ENCODE results near the gene DHRS2.

DHRS2 gene

GRCh38 chr14:23623962-23624361, 12.2 kb upstream of the DHRS2 start:
- Histone ChIP-seq H3K4me3 (ENCODE audit: insufficient read depth, low read length, poor library complexity, severe bottlenecking) (no peak overlapping the region), H3F3A (ENCODE audit: insufficient read depth) (no peaks in the 10 kb centered on the region), H3K9me2 (replicated peaks; ENCODE audit: insufficient read depth, low read length) (no peaks in the 10 kb centered on the region), H3K4me2 (ENCODE audit: low read depth, low read length, poor library complexity, severe bottlenecking) (no peak overlapping the region), H3K9ac (ENCODE audit: low read length) (no peak overlapping the region), H3K79me2 (ENCODE audit: insufficient read depth, low read length) (no peaks in the 10 kb centered on the region), H3K27ac (ENCODE audit: low read depth, low read length) (no peak overlapping the region), H3K9me3 (ENCODE audit: insufficient read depth, low read length) (peaks cover 23% of the 10 kb centered on the region; the same call in 1 of the 2 replicates), H4K20me1 (ENCODE audit: low read depth, low read length) (no peaks in the 10 kb centered on the region), H2AFZ (ENCODE audit: low read depth, low read length, severe bottlenecking) (no peak overlapping the region), H3K36me3 (ENCODE audit: low read length) (no peaks in the 10 kb centered on the region), H3K27me3 (ENCODE audit: low read length) (no peaks in the 10 kb centered on the region)
- TF ChIP-seq CTCF (IDR thresholded peaks at IDR 0.05; ENCODE audit: insufficient read depth, low read length, poor library complexity, severe bottlenecking) (no peak), EZH2phosphoT487 (conservative IDR thresholded peaks at IDR 0.05; ENCODE audit: low read length) (no peak)

- Histone ChIP-seq H3K36me3 (ENCODE audit: low read length) (no peaks in the 10 kb centered on the region), H3F3A (ENCODE audit: insufficient read depth) (no peaks in the 10 kb centered on the region), H2AFZ (ENCODE audit: low read depth, low read length, severe bottlenecking) (no peak overlapping the region), H3K4me3 (ENCODE audit: insufficient read depth, low read length, poor library complexity, severe bottlenecking) (no peak overlapping the region), H3K9me3 (ENCODE audit: insufficient read depth, low read length) (peaks cover 23% of the 10 kb centered on the region; the same call in 1 of the 2 replicates), H3K27me3 (ENCODE audit: low read length) (no peaks in the 10 kb centered on the region), H3K27ac (ENCODE audit: low read depth, low read length) (no peak overlapping the region), H4K20me1 (ENCODE audit: low read depth, low read length) (no peaks in the 10 kb centered on the region), H3K4me2 (ENCODE audit: low read depth, low read length, poor library complexity, severe bottlenecking) (no peak overlapping the region), H3K9ac (ENCODE audit: low read length) (no peak overlapping the region), H3K79me2 (ENCODE audit: insufficient read depth, low read length) (no peaks in the 10 kb centered on the region), H3K9me2 (replicated peaks; ENCODE audit: insufficient read depth, low read length) (no peaks in the 10 kb centered on the region)
- TF ChIP-seq CTCF (IDR thresholded peaks at IDR 0.05; ENCODE audit: insufficient read depth, low read length, poor library complexity, severe bottlenecking) (no peak), EZH2phosphoT487 (conservative IDR thresholded peaks at IDR 0.05; ENCODE audit: low read length) (no peak)
Observed at GRCh38 chr14:23624830-23625404, 11.2 kb upstream of the DHRS2 start.

- Histone ChIP-seq H3K27me3 (ENCODE audit: low read length) (no peaks in the 10 kb centered on the region), H3K9ac (ENCODE audit: low read length) (no peak overlapping the region), H3K4me2 (ENCODE audit: low read depth, low read length, poor library complexity, severe bottlenecking) (no peak overlapping the region), H3K79me2 (ENCODE audit: insufficient read depth, low read length) (no peaks in the 10 kb centered on the region), H2AFZ (ENCODE audit: low read depth, low read length, severe bottlenecking) (no peak overlapping the region), H3K9me2 (replicated peaks; ENCODE audit: insufficient read depth, low read length) (no peaks in the 10 kb centered on the region), H3F3A (ENCODE audit: insufficient read depth) (no peaks in the 10 kb centered on the region), H3K9me3 (ENCODE audit: insufficient read depth, low read length) (peaks cover 23% of the 10 kb centered on the region; the same call in 1 of the 2 replicates), H3K27ac (ENCODE audit: low read depth, low read length) (no peak overlapping the region), H3K4me3 (ENCODE audit: insufficient read depth, low read length, poor library complexity, severe bottlenecking) (no peak overlapping the region), H4K20me1 (ENCODE audit: low read depth, low read length) (no peaks in the 10 kb centered on the region), H3K36me3 (ENCODE audit: low read length) (no peaks in the 10 kb centered on the region)
- no peak for TF ChIP-seq EZH2phosphoT487 (conservative IDR thresholded peaks at IDR 0.05; ENCODE audit: low read length)
- no peak for TF ChIP-seq CTCF (IDR thresholded peaks at IDR 0.05; ENCODE audit: insufficient read depth, low read length, poor library complexity, severe bottlenecking)
Observed at GRCh38 chr14:23626946-23627345, 9.2 kb upstream of the DHRS2 start.

Data from SU-DHL-6 (cell line).